Measurements from ENCODE around the gene SRPK2. TPM values are rescaled to one million over a fixed set of nuclear protein-coding genes. Genes with fewer than 3 reads are reported as not detected.
A peak's percentile ranks its signal among the peaks of the same experiment; 100 is the strongest.

Gene SRPK2
- total and polyA plus RNA-seq, 9 donors: 15.2 to 50.0 (median 37.8) TPM

DNA sequence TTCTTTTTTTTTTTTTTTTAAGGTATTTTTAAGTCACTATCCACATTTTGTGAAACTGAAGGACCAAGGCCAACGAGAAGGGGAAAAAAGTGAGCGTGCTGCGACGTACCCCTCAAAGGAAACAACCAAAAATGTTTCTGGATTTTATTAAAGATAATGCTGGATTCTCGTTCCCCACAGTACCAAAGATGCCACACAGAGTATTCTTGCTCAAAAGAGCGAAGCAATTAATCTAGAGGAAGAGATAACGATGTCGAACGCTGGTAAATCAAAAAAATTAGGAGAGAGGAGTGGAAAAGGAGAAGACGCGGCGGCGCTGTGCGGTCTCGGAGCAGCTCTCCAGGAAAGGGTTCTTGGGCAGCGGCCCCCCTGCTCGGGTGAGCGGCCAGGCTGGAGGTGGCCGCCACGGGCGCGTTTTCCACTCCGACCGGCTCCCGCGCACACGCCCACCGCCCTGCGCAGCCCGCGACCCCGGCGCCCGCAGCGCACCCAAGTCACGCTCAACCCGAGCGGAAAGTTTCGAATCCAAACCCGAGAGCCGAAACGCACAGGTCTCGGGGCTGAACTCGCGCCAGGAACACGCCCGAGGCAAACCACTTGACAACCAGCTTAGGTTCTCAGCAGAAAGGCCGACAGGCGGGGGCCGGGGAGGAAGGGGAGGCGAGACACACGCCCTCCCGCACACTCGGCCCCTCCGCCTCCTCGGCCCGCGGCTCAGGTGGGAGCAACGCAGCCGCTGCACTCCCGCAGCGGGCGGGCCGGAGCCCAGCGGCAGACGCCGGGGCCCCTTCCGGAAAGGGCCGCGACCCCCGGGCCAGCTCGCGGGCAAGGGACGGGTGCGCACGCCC, 989 bp downstream of the SRPK2 start:
- H3K27ac ChIP-seq: peak overlapping the region in 1 of 2 donors; percentile 2
- TF ChIP-seq CTCF (IDR thresholded peaks at IDR 0.05) (no peak), EP300 (IDR thresholded peaks at IDR 0.05) (no peak), POLR2A (IDR thresholded peaks at IDR 0.05) (no peak)
- no peaks in the 10 kb centered on the region for H3K36me3 ChIP-seq
- WGBS, 3 donors: 1 to 2% (median 1%) methylated on average over 60 to 76 of the region's 76 CpGs
- H3K27me3 ChIP-seq: no peaks in the 10 kb centered on the region
- no peaks in the 10 kb centered on the region for H3K9me3 ChIP-seq
- H3K4me1 ChIP-seq (ENCODE audit: insufficient read depth): no peaks in the 10 kb centered on the region
- intact Hi-C loops (cut with DNase I): no loop called here
- peak; percentile 50 to 72 (median 61) for DNase-seq
- peak overlapping the region; percentile 92 for H3K4me3 ChIP-seq

DNA sequence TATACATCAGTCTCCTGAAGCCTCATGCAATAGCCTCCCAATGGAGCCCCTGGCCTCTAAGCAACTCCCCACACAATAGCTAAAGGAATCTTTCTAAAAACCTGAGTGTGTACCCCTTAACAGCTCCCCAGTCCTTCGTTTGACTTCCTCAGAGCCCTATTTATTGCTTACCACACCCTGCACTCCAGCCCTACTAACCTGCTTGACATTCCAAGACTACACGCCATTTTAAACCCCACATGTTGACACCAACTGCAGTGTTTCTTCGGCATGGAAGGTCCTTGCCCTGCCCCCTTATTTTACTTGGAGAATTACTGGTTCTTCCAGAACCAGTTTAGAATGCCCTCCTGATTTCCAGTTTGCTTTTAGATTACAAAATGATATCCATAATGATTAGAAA, 10.8 kb downstream of the SRPK2 start:
- WGBS, 3 donors: 83 to 95% (median 91%) methylated on average over 3 of the region's 3 CpGs
- intact Hi-C loops (cut with DNase I): no loop called here

GRCh38 chr7:105376908-105377533, 11.7 kb downstream of the SRPK2 start:
- intact Hi-C loops (cut with DNase I): no loop called here
- H3K4me3 ChIP-seq: no peak overlapping the region
- DNase-seq: no peak
- no peaks in the 10 kb centered on the region for H3K9me3 ChIP-seq
- no peaks in the 10 kb centered on the region for H3K27me3 ChIP-seq
- 74 to 83% (median 78%) methylated on average over 4 of the region's 4 CpGs for WGBS, 3 donors
- H3K4me1 ChIP-seq (ENCODE audit: insufficient read depth): peaks cover 7% of the 10 kb centered on the region
- H3K36me3 ChIP-seq: no peaks in the 10 kb centered on the region
- H3K27ac ChIP-seq: no peak overlapping the region
- TF ChIP-seq CTCF (IDR thresholded peaks at IDR 0.05): no peak
- no peak for TF ChIP-seq EP300 (IDR thresholded peaks at IDR 0.05)
- TF ChIP-seq POLR2A (IDR thresholded peaks at IDR 0.05): no peak

More for the DNA sequence above, 10.8 kb downstream of the SRPK2 start:
- Histone ChIP-seq H3K4me3 (no peak overlapping the region), H3K36me3 (no peaks in the 10 kb centered on the region), H3K27ac (no peak overlapping the region), H3K27me3 (no peaks in the 10 kb centered on the region), H3K9me3 (no peaks in the 10 kb centered on the region), H3K4me1 (ENCODE audit: insufficient read depth) (peaks cover 7% of the 10 kb centered on the region)
- DNase-seq: no peak
- TF ChIP-seq EP300 (IDR thresholded peaks at IDR 0.05) (no peak), POLR2A (IDR thresholded peaks at IDR 0.05) (no peak), CTCF (IDR thresholded peaks at IDR 0.05) (no peak)

- intact Hi-C loops (cut with DNase I): no loop called here
- peaks cover 5% of the 10 kb centered on the region for H3K4me1 ChIP-seq (ENCODE audit: insufficient read depth)
- H3K9me3 ChIP-seq: no peaks in the 10 kb centered on the region
- H3K27ac ChIP-seq: no peak overlapping the region
- no peaks in the 10 kb centered on the region for H3K36me3 ChIP-seq
- no peak overlapping the region for H3K4me3 ChIP-seq
- no peaks in the 10 kb centered on the region for H3K27me3 ChIP-seq
- WGBS, 3 donors: 57 to 74% (median 69%) methylated on average over 3 of the region's 3 CpGs
- no peak for DNase-seq
- TF ChIP-seq CTCF (IDR thresholded peaks at IDR 0.05) (no peak), EP300 (IDR thresholded peaks at IDR 0.05) (no peak), POLR2A (IDR thresholded peaks at IDR 0.05) (no peak)
These were observed 18.8 kb downstream of the SRPK2 start for GRCh38 chr7:105369944-105370343.

All from ovary (tissue), 9 donors.